Mononuclear cell (primary cell): Measurements from ENCODE around the gene C5orf63. TPM values are rescaled to one million over a fixed set of nuclear protein-coding genes. Genes with fewer than 3 reads are reported as not detected.
"Not testable (repeated sequence)": the region's sequence is repeated elsewhere in the genome, so short reads cannot be mapped to it uniquely, and the experiment has no call there.

Experiments
- H3K27me3 ChIP-seq: 2 replicates; pipeline ENCODE4 v1.6.0; 2011; ENCODE audit warnings: low read length, control low read depth; ENCODE audit not compliant: insufficient read depth
- H3K4me1 ChIP-seq: 2 replicates; pipeline ENCODE4 v1.5.1; 2011; ENCODE audit warnings: mild to moderate bottlenecking, low read length, control low read depth; ENCODE audit not compliant: insufficient read depth
- H3K4me3 ChIP-seq: 2 replicates; pipeline ENCODE4 v1.5.1; 2011; ENCODE audit warnings: mild to moderate bottlenecking, low read length, moderate library complexity
- H3K9me3 ChIP-seq: 2 replicates; pipeline ENCODE4 v1.5.1; 2011; ENCODE audit warnings: low read depth, mild to moderate bottlenecking, control low read depth, low read length
- total RNA-seq: library from RNA; depleted of rRNA; stranded (reverse); fragments of >200 nt; gene quantifications from one replicate; pipeline ENCODE4 v1.2.3, GENCODE V29; 2012

The C5orf63 gene
- total RNA-seq, 1 donor, result 0.94 TPM

DNA sequence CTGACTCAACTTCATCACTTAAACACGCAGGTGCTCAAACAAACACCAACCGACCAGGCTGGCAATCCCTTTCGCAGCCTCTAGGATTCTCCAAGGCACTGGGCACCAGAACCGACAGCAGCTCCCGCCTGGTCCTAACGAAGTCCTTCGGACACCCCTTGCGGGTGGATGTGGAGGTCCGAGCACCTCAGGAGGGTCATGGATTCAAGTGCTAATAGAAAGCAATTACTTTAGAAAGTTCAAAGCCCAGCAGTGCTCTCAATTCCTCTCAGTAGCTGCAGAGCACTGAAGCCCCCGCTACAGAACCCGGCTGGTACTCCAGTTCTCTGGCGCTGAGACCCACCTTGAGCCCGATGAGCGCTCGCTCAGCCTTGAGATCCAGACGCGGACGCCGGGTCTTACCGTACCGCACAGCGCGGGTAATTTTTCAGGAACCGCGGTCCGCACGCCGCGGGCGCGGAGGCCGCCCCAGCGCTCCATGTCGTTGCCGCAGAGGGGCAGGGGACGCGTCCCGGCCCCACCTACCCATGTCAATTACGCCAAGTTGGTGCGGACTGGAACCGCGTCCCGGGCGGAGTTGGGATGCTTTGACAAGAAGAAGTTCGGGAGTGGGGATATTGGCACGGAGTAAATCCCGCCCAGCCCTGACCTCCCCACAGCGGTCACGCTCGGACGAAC, 43.6 kb downstream of the C5orf63 start:
- peaks cover 14% of the 10 kb centered on the region for H3K4me1 ChIP-seq
- H3K4me3 ChIP-seq, result peak overlapping the region; percentile 66
- H3K27me3 ChIP-seq, result peaks cover 13% of the 10 kb centered on the region
- H3K9me3 ChIP-seq, result no peaks in the 10 kb centered on the region

DNA sequence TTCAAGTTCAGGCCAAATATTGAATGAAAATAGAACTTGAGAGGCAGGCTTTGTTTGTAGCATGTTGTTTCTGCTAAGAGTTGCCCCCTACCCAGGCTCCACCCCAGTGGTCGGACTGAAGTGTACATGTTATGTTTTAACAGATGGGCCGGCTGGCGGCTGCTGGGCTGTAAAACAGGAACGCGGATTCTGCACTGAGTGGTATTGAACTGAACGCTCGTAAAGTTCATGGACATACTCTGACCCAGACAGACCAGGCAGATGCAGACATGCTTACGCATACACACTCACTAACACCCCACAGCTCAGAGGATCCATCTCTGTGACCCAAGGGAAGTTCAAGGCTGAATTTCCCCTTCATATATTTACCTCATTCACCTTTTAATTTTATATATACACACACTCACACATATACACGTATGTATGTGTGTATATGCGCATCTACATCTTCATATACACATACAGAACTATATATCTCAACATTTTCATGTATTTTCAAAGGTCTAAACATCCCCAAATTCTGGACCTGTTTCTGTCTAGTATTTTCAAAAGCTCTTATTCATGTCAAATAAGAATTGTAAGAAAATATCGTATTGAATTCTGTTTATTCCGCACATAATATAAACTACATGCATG, 44.4 kb downstream of the C5orf63 start:
- peaks cover 14% of the 10 kb centered on the region for H3K4me1 ChIP-seq
- peaks cover 13% of the 10 kb centered on the region for H3K27me3 ChIP-seq
- no peaks in the 10 kb centered on the region for H3K9me3 ChIP-seq
- H3K4me3 ChIP-seq, result no peak overlapping the region

DNA sequence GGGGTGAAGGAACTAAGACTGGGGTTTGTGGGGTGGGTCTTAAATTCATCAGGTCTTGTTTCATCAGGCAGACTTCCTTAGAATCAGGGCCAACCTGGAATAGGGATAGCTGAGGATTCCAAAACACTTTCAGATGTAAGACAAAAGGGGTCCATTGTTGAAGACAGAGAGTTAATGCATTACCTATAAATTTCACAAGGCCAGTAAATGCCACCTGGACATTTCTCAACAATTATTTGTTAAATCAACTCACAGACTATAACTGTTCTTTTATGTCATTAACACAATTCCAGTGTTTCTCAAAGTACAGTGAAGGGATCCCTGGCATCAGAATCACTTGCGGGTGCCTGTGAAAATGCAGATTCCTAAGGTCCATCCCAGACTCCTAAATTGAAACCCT, 45.8 kb downstream of the C5orf63 start:
- Histone ChIP-seq H3K27me3 (peaks cover 13% of the 10 kb centered on the region), H3K4me1 (peaks cover 14% of the 10 kb centered on the region), H3K9me3 (no peaks in the 10 kb centered on the region)

DNA sequence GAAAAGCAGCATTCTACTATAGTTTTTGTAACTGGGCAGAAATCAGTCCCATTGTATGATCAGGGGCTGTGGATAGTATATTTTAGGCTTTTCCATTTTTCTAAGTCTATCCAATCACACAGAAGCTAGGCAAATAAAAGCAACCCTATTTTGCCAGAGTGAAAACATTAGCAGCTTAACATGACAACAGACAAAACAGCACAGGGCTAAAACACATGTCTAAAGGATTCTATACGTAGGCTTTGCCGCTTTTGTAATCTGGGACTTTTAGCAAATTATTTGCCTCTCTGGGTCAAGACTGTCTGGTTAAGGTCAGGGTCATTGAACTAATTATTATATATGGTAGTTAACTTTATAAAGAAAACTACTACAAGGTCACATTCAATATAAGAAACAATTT, 47.1 kb downstream of the C5orf63 start:
- Histone ChIP-seq H3K4me1 (peaks cover 10% of the 10 kb centered on the region), H3K4me3 (no peak overlapping the region), H3K9me3 (no peaks in the 10 kb centered on the region)

More for the DNA sequence above, 45.8 kb downstream of the C5orf63 start:
- H3K4me3 ChIP-seq, result no peak overlapping the region

DNA sequence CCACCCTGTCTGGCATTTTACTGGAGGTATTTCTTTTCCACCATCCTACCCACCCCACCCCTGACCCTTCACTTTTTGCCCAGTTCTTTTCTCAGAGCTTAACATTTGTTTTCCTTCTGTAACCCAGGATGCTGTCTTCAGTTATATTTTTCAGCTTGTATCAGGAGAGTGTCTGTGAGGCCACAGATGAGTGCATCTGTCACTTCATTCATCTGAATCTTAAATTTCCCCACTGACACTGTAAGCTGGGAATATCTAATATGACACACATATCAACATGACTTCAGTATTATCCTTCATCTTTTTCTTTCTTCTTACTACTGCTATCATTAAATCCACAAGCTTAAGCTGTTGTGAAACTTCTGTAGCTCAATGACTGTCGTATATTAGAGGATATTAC, 47.8 kb downstream of the C5orf63 start:
- H3K9me3 ChIP-seq, result no peaks in the 10 kb centered on the region
- H3K4me1 ChIP-seq, result peaks cover 6% of the 10 kb centered on the region
- peaks cover 8% of the 10 kb centered on the region for H3K27me3 ChIP-seq
- H3K4me3 ChIP-seq, result no peak overlapping the region

More for the DNA sequence above, 47.1 kb downstream of the C5orf63 start:
- H3K27me3 ChIP-seq, result peaks cover 8% of the 10 kb centered on the region

DNA sequence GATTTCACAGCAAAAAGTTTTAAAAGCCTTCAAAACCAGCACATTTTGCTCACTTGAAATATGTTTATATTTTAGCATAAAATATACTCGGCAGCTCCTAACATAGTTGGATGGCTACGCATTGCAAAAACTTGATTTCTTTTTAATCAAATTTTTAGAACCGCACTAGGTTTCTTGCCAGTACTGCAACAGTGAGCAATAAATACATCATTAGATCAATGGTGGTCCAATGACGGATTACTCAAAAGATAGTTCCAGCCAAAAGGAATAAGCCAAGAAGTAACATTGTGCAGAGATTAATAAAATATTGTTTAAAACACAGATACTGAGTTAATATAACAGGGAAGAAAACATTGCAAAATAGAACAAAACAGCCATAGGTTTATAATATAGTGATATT, 48.5 kb downstream of the C5orf63 start:
- H3K9me3 ChIP-seq, result no peaks in the 10 kb centered on the region
- H3K4me3 ChIP-seq, result no peak overlapping the region
- peaks cover 6% of the 10 kb centered on the region for H3K4me1 ChIP-seq
- peaks cover 8% of the 10 kb centered on the region for H3K27me3 ChIP-seq

DNA sequence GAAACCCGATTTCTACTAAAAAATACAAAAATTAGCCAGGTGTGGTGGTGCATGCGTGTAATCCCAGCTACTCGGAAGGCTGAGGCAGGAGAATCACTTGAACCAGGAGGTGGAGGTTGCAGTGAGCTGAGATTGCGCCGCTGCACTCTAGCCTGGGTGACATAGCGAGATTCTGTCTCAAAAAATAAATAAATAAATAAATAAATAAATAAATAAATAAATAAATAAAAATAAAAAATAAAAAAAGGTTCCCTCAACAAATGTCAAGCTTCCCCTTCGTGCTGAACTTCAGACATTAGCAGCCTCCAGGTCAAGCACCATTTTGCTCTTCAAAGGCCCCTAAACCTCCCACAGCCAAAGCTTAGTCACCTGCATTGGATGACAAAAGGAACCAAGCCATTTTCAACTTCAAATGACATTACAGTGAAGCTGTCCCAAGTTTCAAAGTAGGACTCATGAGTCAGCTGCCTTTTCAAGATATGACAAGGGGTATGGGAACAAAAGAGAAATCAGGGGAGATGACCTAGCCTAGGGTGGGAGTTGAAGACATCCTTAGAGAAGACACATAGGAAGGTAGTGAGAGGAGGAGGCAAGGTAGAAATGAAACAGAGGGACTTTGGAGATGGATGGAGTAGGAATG, 49.6 kb downstream of the C5orf63 start:
- not testable (repeated sequence) for H3K9me3 ChIP-seq, H3K4me1 ChIP-seq, H3K4me3 ChIP-seq, H3K27me3 ChIP-seq

DNA sequence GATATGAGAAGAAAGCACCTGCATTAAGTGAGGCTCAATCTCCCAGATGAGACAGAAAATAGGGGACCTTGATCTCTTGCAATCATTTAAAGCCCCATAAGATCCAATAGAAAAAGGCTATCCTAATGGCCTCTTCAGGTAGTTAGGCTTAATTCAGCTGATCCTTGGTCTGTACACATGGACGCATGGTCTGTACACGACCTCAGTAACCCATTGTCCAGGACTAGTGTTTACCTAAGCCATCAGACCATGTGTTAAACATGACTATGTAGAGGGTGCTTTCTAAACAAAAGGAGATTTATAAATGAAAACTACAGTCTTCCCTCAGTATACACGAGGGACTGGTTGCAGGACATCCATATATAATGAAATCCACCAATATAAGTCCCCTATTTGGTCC, 50.5 kb downstream of the C5orf63 start:
- no peaks in the 10 kb centered on the region for H3K4me1 ChIP-seq
- H3K9me3 ChIP-seq, result no peaks in the 10 kb centered on the region
- no peak overlapping the region for H3K4me3 ChIP-seq
- H3K27me3 ChIP-seq, result no peaks in the 10 kb centered on the region

DNA sequence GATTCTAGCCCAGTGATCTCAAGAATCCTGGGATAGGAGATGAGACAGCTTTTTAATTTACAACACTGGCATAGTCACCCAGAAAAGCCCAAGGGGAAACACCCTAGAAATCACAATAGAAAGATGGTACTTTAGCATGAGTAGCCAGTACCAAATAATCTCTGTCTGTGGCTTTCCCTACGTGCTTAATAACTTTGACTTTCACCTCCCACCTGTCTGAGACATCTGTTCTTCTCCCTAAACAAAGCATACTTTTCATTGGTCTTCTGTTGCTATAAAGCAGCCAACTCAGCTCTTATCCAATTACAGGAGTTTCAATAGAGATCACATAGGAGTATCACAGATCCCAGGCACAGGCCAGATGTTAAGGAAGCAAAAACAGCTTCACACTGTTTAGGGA, 53.4 kb downstream of the C5orf63 start:
- no peaks in the 10 kb centered on the region for H3K27me3 ChIP-seq
- H3K9me3 ChIP-seq, result no peaks in the 10 kb centered on the region
- H3K4me1 ChIP-seq, result no peaks in the 10 kb centered on the region
- H3K4me3 ChIP-seq, result no peak overlapping the region

DNA sequence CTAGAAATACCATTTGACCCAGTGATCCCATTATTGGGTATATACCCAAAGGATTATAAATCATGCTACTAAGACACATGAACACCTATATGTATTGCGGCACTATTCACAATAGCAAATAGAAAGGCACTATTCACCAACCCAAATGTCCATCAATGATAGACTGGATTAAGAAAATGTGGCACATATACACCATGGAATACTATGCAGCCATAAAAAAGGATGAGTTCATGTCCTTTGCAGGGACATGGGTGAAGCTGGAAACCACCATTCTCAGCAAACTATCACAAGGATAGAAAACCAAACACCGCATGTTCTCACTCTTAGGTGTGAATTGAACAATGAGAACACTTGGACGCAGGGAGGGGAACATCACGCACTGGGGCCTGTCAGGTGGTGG, 56.6 kb downstream of the C5orf63 start:
- not testable (repeated sequence) for H3K27me3 ChIP-seq, H3K4me1 ChIP-seq, H3K9me3 ChIP-seq, H3K4me3 ChIP-seq

DNA sequence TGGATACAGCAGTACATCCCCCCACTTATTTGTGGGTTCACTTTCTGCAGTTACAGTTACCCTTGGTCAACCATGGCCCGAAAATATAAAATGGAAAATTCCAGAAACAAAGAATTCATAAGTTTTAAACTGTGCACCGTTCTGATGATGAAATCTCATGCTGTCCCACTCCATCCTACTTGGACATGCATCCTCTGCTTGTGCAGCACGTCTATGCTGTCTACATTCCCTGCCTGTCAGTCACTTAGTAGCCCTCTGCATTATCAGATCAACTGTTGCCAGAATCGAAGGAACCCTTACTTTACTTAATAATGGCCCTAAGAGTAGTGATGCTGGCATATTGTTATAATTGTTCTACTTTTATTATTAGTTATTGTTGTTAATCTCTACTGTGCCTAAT, 57.6 kb downstream of the C5orf63 start:
- Histone ChIP-seq H3K4me1 (no peaks in the 10 kb centered on the region), H3K4me3 (no peak overlapping the region), H3K27me3 (no peaks in the 10 kb centered on the region), H3K9me3 (no peaks in the 10 kb centered on the region)

DNA sequence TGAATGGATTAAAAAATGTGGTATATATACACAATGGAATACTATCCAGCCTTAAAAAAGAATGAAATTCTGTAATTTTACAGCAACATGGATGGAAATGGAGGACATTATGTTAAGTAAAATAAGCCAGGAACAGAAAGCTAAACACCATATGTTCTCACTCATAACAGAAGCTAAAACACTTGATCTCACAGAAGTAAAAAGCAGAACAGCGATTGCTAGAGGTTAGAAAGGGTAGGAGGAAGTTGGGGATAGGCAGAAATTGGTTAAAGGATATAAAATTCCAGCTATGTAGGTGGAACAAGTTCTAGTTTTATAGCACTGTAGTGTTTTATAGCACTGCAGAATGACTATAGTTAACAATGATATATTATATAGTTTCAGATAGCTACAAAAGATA, 58.7 kb downstream of the C5orf63 start:
- H3K4me1 ChIP-seq, result no peaks in the 10 kb centered on the region
- H3K9me3 ChIP-seq, result no peaks in the 10 kb centered on the region
- no peaks in the 10 kb centered on the region for H3K27me3 ChIP-seq
- no peak overlapping the region for H3K4me3 ChIP-seq

DNA sequence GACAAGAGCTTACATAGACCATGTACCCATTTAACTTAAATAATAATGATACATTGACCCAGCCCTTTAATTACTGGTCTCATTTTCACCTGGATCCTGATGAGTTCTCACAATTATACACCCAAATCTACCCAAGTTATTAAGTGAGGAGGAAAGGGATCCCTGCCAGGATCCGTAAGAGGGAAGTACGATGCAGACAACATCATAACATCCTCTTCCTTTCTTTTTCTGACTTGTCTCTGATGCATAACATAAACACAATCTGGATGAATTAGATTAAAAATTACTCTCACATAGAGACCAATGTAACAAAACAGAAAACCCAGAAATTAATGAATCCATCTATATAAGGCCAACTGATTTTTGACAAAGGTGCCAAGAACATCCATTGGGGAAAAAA, 59.9 kb downstream of the C5orf63 start:
- H3K4me3 ChIP-seq, result no peak overlapping the region
- no peaks in the 10 kb centered on the region for H3K4me1 ChIP-seq
- H3K27me3 ChIP-seq, result no peaks in the 10 kb centered on the region
- H3K9me3 ChIP-seq, result no peaks in the 10 kb centered on the region

DNA sequence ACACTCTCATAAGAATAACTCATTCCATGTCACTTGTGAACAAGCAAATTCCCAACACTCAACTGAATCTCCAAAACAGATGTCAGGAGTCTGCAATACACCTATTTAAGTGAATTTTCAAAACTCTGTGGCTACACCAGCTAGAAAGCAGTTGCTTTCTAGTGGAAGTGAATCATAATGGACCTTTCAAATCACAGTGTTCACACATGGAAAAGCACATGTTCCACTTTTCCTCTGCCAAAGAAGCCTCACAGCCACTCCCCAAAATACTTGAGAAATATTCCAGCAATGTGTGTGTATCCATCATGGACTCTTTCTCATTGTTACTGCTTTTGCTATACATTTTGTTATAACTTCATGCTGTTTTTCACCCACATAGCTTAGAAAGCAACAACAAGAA, 60.4 kb downstream of the C5orf63 start:
- no peaks in the 10 kb centered on the region for H3K9me3 ChIP-seq
- no peak overlapping the region for H3K4me3 ChIP-seq
- H3K4me1 ChIP-seq, result no peaks in the 10 kb centered on the region
- no peaks in the 10 kb centered on the region for H3K27me3 ChIP-seq

DNA sequence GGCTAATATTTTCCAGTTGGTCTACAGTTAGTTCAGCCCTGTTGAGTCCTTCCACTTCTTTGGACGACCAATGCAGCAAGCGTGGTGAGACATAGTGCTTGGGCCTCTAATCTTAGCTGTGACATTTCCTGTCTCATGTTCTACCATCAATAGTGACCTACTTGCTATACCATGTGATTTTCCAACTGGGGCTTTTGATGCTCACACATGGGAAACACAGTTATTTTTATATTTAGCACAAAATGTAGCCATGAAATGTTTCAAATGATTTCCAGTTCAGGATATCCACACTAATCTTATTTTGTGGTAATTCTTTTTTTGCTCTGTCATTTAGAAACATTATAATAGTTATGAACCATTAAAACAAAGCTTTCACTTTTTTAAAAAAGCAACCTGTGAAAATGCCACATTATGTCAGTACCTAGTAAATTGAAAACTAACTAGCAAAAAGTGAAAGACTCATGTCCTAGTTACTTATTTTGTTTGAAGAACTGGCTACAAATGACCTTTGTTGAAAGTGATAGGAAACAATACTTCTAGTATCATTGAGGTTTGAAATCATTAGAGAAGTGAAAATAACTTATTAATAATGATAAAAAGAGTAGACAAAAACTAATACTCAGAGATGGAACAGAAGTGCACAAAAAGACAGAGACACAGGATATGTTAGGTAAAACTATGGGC, 61.2 kb downstream of the C5orf63 start:
- Histone ChIP-seq H3K9me3 (no peaks in the 10 kb centered on the region), H3K4me1 (no peaks in the 10 kb centered on the region), H3K27me3 (no peaks in the 10 kb centered on the region), H3K4me3 (no peak overlapping the region)
